ENCODE measurements around the gene ARHGAP27. TPM values are rescaled to one million over a fixed set of nuclear protein-coding genes. Genes with fewer than 3 reads are reported as not detected.
A peak's percentile ranks its signal among the peaks of the same experiment; 100 is the strongest.

The ARHGAP27 gene
- total RNA-seq, 1 donor from 2014 or later, result 26.8 TPM

DNA sequence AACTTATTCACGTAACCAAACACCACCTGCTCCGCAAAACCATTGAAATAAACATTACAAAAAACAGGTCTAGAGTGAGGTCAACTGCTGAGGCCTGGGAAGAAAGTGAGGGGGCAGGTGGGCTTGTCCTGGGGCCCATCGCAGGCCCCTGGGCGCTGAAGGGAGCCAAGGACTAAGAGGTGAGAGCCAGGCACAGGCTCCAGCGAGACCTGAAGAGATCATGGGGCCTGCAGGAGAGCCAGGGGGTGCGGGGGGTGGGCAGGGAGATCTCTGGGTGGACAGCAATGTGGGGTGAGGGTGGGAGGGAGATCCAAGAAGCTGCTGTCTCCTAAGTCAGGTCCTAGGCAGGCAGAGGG, 7.9 kb downstream of the ARHGAP27 start:
- TF ChIP-seq, protein P1, sequence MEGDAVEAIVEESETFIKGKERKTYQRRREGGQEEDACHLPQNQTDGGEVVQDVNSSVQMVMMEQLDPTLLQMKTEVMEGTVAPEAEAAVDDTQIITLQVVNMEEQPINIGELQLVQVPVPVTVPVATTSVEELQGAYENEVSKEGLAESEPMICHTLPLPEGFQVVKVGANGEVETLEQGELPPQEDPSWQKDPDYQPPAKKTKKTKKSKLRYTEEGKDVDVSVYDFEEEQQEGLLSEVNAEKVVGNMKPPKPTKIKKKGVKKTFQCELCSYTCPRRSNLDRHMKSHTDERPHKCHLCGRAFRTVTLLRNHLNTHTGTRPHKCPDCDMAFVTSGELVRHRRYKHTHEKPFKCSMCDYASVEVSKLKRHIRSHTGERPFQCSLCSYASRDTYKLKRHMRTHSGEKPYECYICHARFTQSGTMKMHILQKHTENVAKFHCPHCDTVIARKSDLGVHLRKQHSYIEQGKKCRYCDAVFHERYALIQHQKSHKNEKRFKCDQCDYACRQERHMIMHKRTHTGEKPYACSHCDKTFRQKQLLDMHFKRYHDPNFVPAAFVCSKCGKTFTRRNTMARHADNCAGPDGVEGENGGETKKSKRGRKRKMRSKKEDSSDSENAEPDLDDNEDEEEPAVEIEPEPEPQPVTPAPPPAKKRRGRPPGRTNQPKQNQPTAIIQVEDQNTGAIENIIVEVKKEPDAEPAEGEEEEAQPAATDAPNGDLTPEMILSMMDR (conservative IDR thresholded peaks at IDR 0.05), result no peak
- H3K4me1 Mint-ChIP-seq (ENCODE audit: unreplicated experiment), result no peaks in the 10 kb centered on the region
- H3K9me3 Mint-ChIP-seq, result no peaks in the 10 kb centered on the region
- peak overlapping the region; percentile 77 for H3K27ac Mint-ChIP-seq
- H3K4me3 Mint-ChIP-seq, result peak overlapping the region; percentile 72
- no peaks in the 10 kb centered on the region for H3K36me3 Mint-ChIP-seq
- H3K27me3 Mint-ChIP-seq, result peaks cover 48% of the 10 kb centered on the region
- DNase-seq (ENCODE audit: extremely low spot score, unreplicated experiment), result no peak

DNA sequence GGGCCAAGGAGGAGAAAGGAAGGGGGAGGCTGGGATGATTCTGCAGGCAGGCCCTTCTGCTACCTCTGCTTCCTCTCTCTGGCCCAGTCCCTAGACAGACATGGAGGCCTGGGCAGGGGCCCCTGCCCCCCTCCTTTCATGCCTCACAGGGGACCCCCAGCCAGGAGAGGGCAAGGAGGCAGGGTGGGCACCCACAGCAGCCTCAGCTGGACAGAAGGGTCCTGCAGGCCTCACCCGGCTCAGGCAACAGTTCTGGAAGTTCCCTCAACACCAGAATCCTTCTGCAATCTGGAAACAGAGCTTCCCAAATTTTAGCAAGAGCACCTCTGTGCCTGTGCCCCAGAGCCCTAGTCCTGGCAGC, 8.7 kb downstream of the ARHGAP27 start:
- Mint-ChIP-seq H3K27ac (no peak overlapping the region), H3K27me3 (peaks cover 44% of the 10 kb centered on the region), H3K4me3 (peak overlapping the region; percentile 72), H3K9me3 (no peaks in the 10 kb centered on the region), H3K36me3 (no peaks in the 10 kb centered on the region), H3K4me1 (ENCODE audit: unreplicated experiment) (no peaks in the 10 kb centered on the region)
- no peak for DNase-seq (ENCODE audit: extremely low spot score, unreplicated experiment)
- TF ChIP-seq, protein P1 (conservative IDR thresholded peaks at IDR 0.05), result no peak

DNA sequence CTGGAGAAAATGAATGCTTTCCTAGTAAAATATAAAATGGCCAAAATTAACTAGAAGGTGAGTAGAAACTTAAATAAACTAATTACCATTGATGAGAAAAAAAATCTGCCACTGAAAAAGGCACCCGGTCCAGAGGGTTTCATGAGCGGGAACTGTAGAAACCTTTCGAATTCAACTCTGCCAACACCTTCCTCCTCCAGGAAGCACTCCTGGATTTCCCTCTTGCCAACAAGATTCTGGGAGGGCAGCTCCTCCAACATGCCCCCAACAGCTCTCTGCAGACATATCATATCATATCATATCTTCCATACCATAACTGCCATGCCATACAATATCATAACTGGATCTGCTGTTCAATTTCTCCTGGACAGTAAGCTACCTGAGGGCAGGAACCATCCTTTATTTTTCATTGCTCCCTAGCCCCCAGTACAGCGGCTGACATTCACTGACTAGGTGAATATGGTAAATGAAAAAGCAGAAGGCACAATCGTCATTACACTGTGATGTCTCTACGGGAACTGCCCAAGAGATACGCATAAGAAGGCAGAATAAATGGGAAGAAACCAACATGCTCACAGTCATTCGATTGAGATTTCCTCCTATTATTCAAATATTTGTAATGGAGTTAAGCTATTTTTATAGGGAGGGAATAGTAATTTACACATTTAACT, 9.2 kb downstream of the ARHGAP27 start:
- Mint-ChIP-seq H3K4me1 (ENCODE audit: unreplicated experiment) (no peaks in the 10 kb centered on the region), H3K4me3 (no peak overlapping the region), H3K27me3 (peaks cover 38% of the 10 kb centered on the region), H3K9me3 (no peaks in the 10 kb centered on the region), H3K36me3 (no peaks in the 10 kb centered on the region), H3K27ac (no peak overlapping the region)
- TF ChIP-seq, protein P1 (conservative IDR thresholded peaks at IDR 0.05), result no peak
- DNase-seq (ENCODE audit: extremely low spot score, unreplicated experiment), result no peak

DNA sequence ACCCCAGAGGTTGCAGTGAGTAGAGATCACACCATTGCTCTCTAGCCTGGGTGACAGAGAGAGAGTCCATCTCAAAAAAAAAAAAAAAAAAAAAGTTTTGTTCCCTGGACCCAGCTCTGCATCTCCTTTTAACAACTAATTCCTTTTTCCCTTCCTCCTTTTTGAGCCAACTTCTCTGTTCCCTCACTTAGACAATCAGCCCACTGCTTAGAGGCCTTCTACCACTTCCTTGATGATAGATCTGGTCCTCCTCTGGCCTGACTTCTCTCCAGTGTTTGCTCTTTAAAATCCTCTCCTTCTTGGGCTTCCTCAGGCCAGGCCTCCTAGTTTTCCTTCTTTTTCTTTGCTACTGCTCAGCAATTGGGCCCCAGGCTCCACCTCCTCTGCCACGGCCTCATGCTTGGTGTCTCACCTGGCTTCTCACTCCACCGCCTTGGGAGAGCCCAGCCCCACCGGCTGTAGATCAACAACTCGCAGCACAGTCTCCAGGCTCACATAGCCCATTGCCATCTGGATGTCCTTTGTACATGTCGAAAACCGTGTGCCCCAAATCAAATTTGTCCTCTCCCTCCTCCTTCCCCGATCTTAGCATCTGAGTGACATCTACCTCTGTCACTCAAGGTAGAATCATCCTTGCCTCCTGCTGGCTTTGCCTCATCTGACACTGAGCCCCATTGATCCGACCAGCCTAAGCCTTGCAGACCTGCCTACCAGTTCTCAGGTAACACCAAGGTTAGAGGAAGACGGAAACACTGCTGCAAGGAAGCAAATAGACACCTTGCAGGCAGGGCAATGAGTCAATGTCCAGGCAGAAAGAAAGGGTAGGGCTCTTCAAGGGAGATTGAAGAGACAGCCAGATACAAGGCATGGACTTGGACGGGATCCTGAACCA, 17.4 kb downstream of the ARHGAP27 start:
- Mint-ChIP-seq H3K9me3 (peaks cover 8% of the 10 kb centered on the region), H3K4me1 (ENCODE audit: unreplicated experiment) (peaks cover 18% of the 10 kb centered on the region), H3K27me3 (no peaks in the 10 kb centered on the region), H3K27ac (peak overlapping the region; percentile 91), H3K36me3 (peaks cover 9% of the 10 kb centered on the region), H3K4me3 (peak overlapping the region; percentile 57)
- TF ChIP-seq, protein P1 (conservative IDR thresholded peaks at IDR 0.05), result no peak
- DNase-seq (ENCODE audit: extremely low spot score, unreplicated experiment), result no peak

DNA sequence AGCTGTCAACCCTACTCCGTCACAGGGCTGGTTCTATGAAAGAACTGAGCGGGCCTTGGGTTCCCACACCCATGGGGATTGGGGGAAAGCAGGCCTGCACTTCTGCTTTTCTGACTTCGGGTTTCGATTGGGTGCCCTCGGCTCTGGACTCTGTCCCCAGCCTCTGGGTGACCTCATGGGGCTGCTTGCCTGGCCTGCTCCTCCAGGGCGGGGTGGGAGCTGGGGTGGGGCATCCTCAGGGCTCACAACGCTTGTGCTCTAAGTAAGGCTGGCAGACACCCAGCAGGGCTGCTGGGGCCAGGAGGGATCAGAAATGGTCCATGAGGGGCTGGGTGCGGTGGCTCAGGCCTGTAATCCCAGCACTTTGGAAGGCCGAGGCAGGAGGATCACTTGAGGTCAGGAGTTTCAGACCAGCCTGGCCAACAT, 19.2 kb downstream of the ARHGAP27 start:
- Mint-ChIP-seq H3K36me3 (peaks cover 9% of the 10 kb centered on the region), H3K27me3 (no peaks in the 10 kb centered on the region), H3K27ac (no peak overlapping the region), H3K4me1 (ENCODE audit: unreplicated experiment) (peaks cover 18% of the 10 kb centered on the region), H3K4me3 (no peak overlapping the region), H3K9me3 (peaks cover 8% of the 10 kb centered on the region)
- DNase-seq (ENCODE audit: extremely low spot score, unreplicated experiment), result no peak
- TF ChIP-seq, protein P1 (conservative IDR thresholded peaks at IDR 0.05), result no peak

All from type B pancreatic cell (in vitro differentiated cells).